Osteoblast (primary cell): ENCODE data around the gene SLC6A18. TPM values are rescaled to one million over a fixed set of nuclear protein-coding genes. Genes with fewer than 3 reads are reported as not detected.

Experiments used
- DNase-seq: peaks from one replicate; pipeline ENCODE4 v3.0.0; 2011; ENCODE audit warnings: low spot score, mixed read lengths; ENCODE audit not compliant: insufficient read length; ENCODE audit errors: missing footprints
- H2AFZ ChIP-seq: 2 replicates; pipeline ENCODE4 v1.6.0; 2011; ENCODE audit warnings: mild to moderate bottlenecking, low read length
- H3K27ac ChIP-seq: 2 replicates; pipeline ENCODE4 v1.5.1; 2011; ENCODE audit warnings: mild to moderate bottlenecking, low read depth, low read length, moderate library complexity
- H3K27me3 ChIP-seq: 2 replicates; pipeline ENCODE4 v1.6.0; 2012; ENCODE audit warnings: mild to moderate bottlenecking, control low read depth, inconsistent platforms, low read length, moderate library complexity; ENCODE audit not compliant: insufficient read depth
- H3K36me3 ChIP-seq: 2 replicates; pipeline ENCODE4 v1.5.1; 2011; ENCODE audit warnings: mild to moderate bottlenecking, low read length, control low read depth, moderate library complexity; ENCODE audit not compliant: insufficient read depth
- H3K4me1 ChIP-seq: 2 replicates; pipeline ENCODE4 v1.5.1; 2011; ENCODE audit warnings: mild to moderate bottlenecking, low read length, control low read depth, moderate library complexity; ENCODE audit not compliant: insufficient read depth
- H3K4me2 ChIP-seq: 2 replicates; pipeline ENCODE4 v1.6.0; 2011; ENCODE audit warnings: mild to moderate bottlenecking, low read length; ENCODE audit not compliant: insufficient read depth
- H3K4me3 ChIP-seq: fragments of 200-600 bp; sonication (generic); 3 replicates; pipeline ENCODE4 v1.5.1; 2012; ENCODE audit warnings: mild to moderate bottlenecking, low read length, inconsistent platforms; ENCODE audit not compliant: insufficient read depth
- H3K79me2 ChIP-seq: 2 replicates; pipeline ENCODE4 v1.6.0; 2012; ENCODE audit warnings: mild to moderate bottlenecking, low read length, control low read depth, inconsistent platforms; ENCODE audit not compliant: insufficient read depth
- H3K9me3 ChIP-seq: 2 replicates; pipeline ENCODE4 v1.5.1; 2011; ENCODE audit warnings: low read depth, low read length, control low read depth
- H4K20me1 ChIP-seq: 2 replicates; pipeline ENCODE4 v1.6.0; 2012; ENCODE audit warnings: mild to moderate bottlenecking, low read length, control low read depth; ENCODE audit not compliant: insufficient read depth
- total RNA-seq: library from RNA; depleted of rRNA; stranded (reverse); fragments of >200 nt; gene quantifications from 2 replicates; pipeline ENCODE4 v1.2.3, GENCODE V29; 2012
- TF ChIP-seq, protein P1 (sequence below): IDR thresholded peaks from 2 replicates; pipeline ENCODE4 v1.5.1; 2011; ENCODE audit warnings: mild to moderate bottlenecking, low read depth, low read length, moderate library complexity; ENCODE audit errors: extremely low read depth

Gene SLC6A18
- total RNA-seq, 1 donor, result not detected

DNA sequence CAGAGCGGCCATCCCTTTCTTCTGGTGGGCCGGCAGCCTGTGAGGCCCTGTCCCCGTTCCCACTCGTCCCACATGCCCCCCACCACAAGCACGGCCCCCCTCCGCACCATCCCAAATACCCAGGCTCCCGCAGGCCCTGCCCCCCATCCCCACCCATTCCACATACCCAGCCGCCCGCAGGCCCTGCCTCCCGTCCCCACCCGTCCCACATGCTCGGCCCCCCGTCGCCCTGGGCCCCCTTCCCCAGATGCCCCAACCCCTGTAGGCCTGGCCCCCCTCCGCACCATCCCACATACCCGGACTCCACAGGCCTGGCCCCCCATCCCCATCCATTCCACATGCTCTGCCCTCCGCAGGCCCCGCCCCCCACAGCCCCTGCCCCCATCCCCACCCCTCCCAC lies 12.3 kb upstream of the SLC6A18 start:
- no peaks in the 10 kb centered on the region for H3K36me3 ChIP-seq
- H3K4me1 ChIP-seq, result no peaks in the 10 kb centered on the region
- no peaks in the 10 kb centered on the region for H3K27me3 ChIP-seq
- no peaks in the 10 kb centered on the region for H4K20me1 ChIP-seq
- DNase-seq, result no peak
- H3K4me2 ChIP-seq, result no peak overlapping the region
- TF ChIP-seq, protein P1, sequence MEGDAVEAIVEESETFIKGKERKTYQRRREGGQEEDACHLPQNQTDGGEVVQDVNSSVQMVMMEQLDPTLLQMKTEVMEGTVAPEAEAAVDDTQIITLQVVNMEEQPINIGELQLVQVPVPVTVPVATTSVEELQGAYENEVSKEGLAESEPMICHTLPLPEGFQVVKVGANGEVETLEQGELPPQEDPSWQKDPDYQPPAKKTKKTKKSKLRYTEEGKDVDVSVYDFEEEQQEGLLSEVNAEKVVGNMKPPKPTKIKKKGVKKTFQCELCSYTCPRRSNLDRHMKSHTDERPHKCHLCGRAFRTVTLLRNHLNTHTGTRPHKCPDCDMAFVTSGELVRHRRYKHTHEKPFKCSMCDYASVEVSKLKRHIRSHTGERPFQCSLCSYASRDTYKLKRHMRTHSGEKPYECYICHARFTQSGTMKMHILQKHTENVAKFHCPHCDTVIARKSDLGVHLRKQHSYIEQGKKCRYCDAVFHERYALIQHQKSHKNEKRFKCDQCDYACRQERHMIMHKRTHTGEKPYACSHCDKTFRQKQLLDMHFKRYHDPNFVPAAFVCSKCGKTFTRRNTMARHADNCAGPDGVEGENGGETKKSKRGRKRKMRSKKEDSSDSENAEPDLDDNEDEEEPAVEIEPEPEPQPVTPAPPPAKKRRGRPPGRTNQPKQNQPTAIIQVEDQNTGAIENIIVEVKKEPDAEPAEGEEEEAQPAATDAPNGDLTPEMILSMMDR, result no peak
- H3K79me2 ChIP-seq, result no peaks in the 10 kb centered on the region
- H3K27ac ChIP-seq, result no peak overlapping the region
- no peak overlapping the region for H3K4me3 ChIP-seq
- no peak overlapping the region for H2AFZ ChIP-seq
- no peaks in the 10 kb centered on the region for H3K9me3 ChIP-seq

DNA sequence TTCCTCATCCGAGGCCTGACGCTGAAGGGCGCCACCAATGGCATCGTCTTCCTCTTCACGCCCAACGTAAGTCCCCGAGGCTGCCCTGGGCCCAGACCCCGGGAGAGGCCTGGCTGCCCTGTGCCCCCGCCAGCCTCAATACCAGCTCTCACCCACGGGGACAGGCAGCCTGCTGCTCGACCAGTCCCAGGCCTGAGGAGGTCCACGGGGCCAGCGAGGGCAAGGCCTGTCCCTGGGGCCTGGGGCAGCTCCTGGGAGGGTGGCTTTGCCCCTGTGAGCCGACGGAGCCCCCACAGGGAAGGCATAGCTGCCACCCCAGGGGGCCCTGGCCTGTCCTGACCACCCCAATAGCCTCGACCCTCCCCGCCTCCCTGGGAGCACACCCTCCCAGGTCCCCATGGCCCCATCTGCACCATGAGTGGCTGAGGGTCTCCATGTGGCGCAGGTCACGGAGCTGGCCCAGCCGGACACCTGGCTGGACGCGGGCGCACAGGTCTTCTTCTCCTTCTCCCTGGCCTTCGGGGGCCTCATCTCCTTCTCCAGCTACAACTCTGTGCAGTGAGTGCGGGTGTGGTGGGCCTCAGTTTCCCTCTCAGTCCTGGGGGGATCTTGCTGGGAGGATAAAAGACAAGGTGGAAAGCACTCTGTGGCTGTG lies 11.5 kb upstream of the SLC6A18 start:
- Histone ChIP-seq H4K20me1 (no peaks in the 10 kb centered on the region), H3K36me3 (no peaks in the 10 kb centered on the region), H2AFZ (no peak overlapping the region), H3K9me3 (no peaks in the 10 kb centered on the region), H3K4me2 (no peak overlapping the region), H3K4me1 (no peaks in the 10 kb centered on the region), H3K79me2 (no peaks in the 10 kb centered on the region), H3K27me3 (no peaks in the 10 kb centered on the region), H3K4me3 (no peak overlapping the region), H3K27ac (no peak overlapping the region)
- TF ChIP-seq, protein P1, result no peak
- no peak for DNase-seq

DNA sequence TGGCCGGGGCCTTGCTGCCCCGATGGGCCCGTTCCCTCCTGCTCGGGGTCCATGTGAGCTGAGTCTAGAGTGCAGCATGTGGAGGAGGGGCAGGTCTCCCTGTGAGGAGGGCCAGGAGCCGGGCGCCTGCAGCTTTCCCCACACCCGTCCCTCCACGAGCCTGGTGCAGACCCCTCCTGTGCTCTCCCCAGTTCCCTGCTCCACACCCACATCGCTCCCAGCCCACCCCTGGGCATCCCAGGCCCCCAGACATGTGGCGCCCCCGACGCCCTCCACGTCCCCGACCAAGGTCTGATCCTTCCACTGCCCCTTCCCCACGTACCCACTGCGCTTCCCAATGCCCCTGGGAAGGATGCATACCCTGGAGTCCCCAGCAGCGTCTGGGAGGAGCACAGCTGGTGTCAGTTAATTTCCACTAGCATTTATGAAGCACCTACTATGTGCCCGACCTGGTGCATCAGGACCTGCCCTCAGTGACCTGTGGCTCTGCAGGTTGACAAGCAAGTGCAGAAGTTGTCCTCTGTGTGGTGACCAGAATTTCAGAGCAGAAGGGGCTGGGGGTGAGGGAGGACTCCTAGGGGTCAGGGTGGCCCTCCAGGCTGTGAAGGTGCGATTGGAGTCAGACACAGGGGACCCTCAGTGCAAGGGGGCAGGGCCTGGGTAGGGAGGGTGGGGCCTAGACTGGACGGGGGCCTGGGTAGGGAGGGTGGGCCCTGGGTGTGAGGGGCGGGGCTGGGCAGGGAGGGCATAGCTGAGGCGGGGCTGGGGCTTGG lies 10.8 kb upstream of the SLC6A18 start:
- no peaks in the 10 kb centered on the region for H3K4me1 ChIP-seq
- no peak overlapping the region for H2AFZ ChIP-seq
- no peak overlapping the region for H3K4me2 ChIP-seq
- TF ChIP-seq, protein P1, result no peak
- H3K36me3 ChIP-seq, result no peaks in the 10 kb centered on the region
- no peaks in the 10 kb centered on the region for H3K9me3 ChIP-seq
- no peaks in the 10 kb centered on the region for H3K79me2 ChIP-seq
- no peaks in the 10 kb centered on the region for H3K27me3 ChIP-seq
- H4K20me1 ChIP-seq, result no peaks in the 10 kb centered on the region
- no peak overlapping the region for H3K4me3 ChIP-seq
- no peak overlapping the region for H3K27ac ChIP-seq
- DNase-seq, result no peak

DNA sequence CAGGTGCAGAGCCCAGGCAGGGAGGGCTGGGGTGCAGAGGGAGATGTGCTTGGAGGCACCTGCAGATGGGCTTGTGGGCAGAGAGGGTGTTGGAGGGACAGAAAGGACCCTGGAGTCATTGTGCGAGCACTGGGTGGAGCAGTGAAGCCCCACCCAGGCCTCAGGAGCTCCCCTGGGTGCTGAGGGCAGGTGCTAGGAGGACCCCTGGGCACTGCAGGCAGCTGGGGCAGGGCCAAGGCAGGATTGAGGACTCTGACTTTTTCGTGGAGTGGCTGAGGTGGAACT lies 10.3 kb upstream of the SLC6A18 start:
- no peaks in the 10 kb centered on the region for H3K4me1 ChIP-seq
- TF ChIP-seq, protein P1, result no peak
- no peaks in the 10 kb centered on the region for H3K9me3 ChIP-seq
- H3K36me3 ChIP-seq, result no peaks in the 10 kb centered on the region
- H3K4me3 ChIP-seq, result no peak overlapping the region
- no peak overlapping the region for H3K4me2 ChIP-seq
- no peaks in the 10 kb centered on the region for H3K27me3 ChIP-seq
- H3K79me2 ChIP-seq, result no peaks in the 10 kb centered on the region
- DNase-seq, result no peak
- H4K20me1 ChIP-seq, result no peaks in the 10 kb centered on the region
- no peak overlapping the region for H2AFZ ChIP-seq
- no peak overlapping the region for H3K27ac ChIP-seq
